CD4-positive, alpha-beta T cell treated with Interleukin-17A for 4 hours (primary cell): ENCODE measurements around the gene PRSS2.
A peak's percentile ranks its signal among the peaks of the same experiment; 100 is the strongest.

Source experiments
- DNase-seq: peaks from one replicate; pipeline ENCODE4 v3.0.0-alpha.2; 2020; ENCODE audit warnings: mixed read lengths

The PRSS2 gene

DNA sequence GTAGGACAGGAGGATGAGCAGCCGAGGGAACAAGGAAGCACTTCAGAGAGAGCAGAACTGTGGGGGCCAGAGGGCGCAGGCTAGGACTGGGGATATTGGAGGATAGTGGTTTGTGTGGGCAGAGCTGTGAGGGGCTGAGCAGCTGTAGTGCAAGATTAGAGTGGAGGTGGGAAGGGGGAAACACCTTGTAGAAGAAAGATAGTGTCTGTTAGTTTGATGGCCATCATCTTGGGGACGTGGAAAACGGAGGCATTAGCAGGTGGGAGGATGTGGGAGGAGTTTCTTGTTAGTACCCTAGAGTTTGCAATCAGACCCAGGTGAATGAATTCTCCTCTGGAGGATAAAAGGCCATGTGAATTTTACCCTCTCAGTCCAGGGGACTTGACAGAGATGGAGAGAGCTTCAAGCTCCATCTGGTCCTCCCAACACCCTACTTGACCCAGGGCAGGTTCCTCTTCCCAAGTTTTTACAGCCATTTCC is 34.0 kb downstream of the PRSS2 start:
- peak; percentile 60 for DNase-seq

- peak; percentile 36 for DNase-seq
Observed at GRCh38 chr7:142805350-142806021, 34.7 kb downstream of the PRSS2 start.

DNA sequence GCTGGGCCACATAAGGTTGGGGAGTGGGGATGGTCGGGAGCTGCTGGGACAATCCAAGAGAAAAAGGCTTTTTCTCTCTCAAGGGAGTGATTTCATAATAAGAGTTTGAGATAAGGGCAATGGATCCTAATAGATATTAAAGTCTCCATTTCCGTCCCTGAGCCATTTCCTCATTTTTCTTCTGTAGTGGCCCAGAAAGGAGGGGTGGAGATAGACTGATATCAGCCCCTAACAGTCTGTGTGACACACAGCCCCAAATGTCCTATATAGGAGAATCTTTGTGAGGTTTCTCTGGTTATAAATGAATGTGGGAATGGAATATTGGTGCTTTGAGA is 35.2 kb downstream of the PRSS2 start:
- peak; percentile 22 for DNase-seq

- DNase-seq: peak; percentile 14
Observed at GRCh38 chr7:142806957-142807356, 36.2 kb downstream of the PRSS2 start.

- DNase-seq: peak; percentile 67
Observed at GRCh38 chr7:142807855-142808460, 37.2 kb downstream of the PRSS2 start.

- DNase-seq: no peak
Observed at GRCh38 chr7:142808461-142808801, 37.7 kb downstream of the PRSS2 start.

GRCh38 chr7:142808802-142809583 is 38.2 kb downstream of the PRSS2 start:
- DNase-seq: peak; percentile 97

DNA sequence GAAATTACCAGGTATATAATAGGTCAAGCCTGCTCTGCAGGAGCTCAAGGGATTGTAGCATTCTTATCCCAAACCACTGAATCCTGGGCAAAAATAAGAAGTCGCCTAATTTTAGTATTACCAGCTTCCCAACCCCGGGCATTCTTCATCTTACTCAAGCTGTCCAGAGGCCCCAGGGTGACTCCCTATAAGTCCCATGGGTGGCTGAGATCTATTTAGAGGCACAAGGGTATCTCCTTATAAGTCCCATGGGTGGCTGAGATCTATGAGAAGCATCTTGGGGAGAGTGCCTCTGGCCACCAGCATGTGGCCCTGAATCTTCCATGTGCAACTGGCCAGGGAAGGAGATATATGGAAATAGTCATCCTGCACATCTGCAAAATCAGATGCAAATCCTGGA is 38.9 kb downstream of the PRSS2 start:
- peak; percentile 41 for DNase-seq

DNA sequence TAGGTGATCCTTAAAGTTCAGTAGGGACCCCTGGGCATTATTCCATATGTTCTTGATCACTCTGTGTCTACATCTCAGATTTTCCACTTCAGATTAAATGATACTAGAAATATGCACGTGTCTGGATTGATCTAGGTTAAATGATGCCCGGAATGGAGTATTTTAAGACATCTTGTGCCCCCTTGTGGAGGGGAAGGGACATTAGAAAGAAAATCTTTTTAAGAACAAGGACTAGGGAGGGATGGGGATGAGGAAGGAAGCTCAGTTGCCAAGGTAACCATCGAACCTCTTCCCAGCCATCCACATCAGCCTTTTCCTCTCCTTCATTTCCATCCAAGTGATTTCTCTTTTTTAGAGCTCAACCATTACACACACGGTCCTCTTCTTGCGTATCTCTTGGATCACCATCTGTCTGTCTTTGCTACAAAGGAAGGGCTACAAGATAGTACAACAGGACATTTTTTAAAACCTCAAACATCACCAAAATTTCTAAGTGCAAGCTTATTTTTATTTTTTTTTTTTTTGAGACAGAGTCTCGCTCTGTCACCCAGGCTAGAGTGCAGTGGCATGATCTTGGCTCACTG is 40.5 kb downstream of the PRSS2 start:
- peak; percentile 55 for DNase-seq

GRCh38 chr7:142812437-142813215 is 41.9 kb downstream of the PRSS2 start:
- peak; percentile 53 for DNase-seq

DNA sequence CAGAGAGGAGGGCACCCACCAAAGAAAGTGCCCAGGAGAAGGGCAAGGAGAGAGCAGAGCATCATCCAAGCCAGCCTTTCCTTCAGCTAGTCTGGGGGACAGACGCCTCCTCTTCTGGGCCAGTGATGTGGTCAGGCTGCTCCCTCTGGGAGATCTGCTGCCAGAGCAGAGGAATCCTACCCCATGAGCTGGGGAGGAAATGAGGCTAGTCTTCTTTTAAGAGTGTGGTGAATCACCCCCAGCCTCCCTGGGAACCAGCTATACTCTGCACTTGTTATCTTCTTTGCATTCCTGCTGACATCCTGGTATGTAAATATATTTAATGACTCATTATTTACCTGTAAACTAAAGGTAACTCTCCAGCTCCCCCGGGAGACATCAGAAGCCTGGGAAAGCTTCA is 42.5 kb downstream of the PRSS2 start:
- DNase-seq: peak; percentile 67

GRCh38 chr7:142813699-142814098 is 42.9 kb downstream of the PRSS2 start:
- no peak for DNase-seq

DNA sequence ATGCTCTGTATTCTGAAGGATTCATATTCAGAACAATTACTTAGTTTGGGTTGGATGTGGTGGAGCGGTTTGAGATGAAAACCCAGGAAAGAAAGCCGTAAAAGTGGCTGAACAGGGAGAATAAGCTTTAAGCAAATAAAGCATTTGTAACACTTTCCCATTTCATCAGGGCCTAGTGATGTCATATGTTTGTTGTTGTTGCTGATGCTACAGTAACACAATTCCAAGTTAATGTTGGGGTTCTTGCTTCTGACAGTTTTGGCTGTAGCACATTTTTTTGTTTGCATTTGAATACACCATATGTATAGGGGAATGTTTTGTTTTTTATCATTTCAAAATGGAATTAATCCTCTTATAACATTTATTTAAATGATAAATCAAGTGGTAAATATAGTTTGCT is 43.7 kb downstream of the PRSS2 start:
- no peak for DNase-seq

DNA sequence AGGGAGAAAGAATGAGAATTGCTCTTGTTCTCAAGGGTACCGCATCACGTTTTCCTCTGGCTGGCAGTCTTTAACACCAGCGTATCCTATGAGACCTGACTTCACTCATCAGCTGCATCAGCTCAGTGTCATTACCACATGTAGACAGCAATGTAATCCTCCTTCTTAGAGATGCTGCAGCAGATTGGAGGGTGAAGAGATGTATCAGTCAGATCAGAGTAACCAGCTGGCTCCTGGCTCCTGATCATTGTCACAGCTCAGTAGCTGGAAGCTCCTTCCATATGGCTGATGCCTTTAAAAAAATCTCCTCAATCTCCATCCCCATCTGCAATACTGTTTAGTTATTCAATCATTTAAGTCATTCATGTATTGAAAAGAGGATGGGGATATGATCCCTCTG is 44.4 kb downstream of the PRSS2 start:
- peak; percentile 15 for DNase-seq

DNA sequence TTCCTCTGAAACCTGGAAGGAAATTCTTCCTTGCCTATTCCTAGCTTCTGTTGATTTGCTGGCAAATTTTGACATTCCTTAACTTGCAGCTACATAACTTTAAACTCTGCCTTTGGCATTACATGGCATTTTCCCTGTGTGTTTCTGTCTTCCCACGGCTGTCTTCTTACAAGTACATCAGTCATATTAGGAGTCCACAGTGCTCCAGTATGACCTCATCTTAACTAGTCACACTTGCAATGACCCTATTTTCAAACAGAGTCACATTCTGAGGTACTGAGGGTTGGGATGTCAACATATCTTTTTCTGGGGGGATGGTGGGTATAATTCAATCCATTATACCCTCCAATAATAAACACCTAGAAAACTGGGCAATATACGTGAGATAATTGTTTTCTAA is 46.7 kb downstream of the PRSS2 start:
- DNase-seq: no peak

DNA sequence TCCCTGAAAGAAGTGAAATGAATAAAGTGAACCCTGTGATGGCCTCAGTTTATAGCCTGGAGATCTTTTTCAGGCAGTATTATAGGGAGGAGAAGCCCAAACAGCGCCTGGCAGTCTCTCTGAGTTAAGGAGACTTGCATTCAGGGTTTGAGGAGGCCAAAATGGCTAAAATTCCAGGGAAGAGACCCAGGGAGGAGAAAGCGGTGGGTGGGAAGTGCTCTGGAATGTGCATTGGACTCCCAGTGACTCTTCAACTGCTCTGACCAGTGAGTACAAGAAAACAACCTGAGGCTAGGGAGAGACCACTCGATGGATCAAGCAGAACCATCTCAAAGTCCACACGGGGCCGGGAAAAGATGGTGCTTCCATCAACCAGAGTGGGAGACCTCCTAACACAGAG is 48.8 kb downstream of the PRSS2 start:
- DNase-seq: no peak

DNA sequence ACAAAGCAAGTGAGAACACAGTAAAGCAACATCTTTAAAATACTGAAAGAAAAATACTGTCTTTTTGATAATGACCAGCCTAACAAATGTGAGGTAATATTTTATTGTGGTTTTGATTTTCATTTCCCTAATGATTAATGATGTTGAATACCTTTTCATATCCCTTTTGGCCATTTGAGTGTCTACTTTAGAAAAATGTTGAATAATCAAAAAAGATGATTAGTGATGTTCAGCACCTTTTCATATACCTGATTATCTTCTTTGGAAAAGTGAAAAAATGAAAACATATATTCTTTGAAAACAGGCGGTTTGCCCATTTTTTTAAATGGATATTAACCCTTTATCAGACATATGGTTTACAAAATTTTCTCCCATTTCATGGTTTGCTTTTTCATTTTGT is 51.9 kb downstream of the PRSS2 start:
- DNase-seq: no peak
